Measurements from ENCODE around the gene PTMA.

GRCh38 chr2:231664727-231665126 is 43.6 kb upstream of the PTMA start:
- TF ChIP-seq EZH2phosphoT487 (IDR thresholded peaks at IDR 0.05; ENCODE audit: low read depth) = no peak
- TF ChIP-seq CTCF (IDR thresholded peaks at IDR 0.05; ENCODE audit: low read depth, low read length) = no peak

Data from OCI-LY3 (cell line).